Sigmoid colon (tissue), 4 donors: ENCODE results near the gene DCAF7.

Experiments used
- CTCF ChIP-seq, 4 experiments: fragments of 450-650 bp in 3 of 4; fragments of 200-600 bp in 1 of 4; IDR thresholded peaks; one replicate each; pipeline ENCODE4 v1.5.1; 2016 to 2019; ENCODE audit warnings: antibody characterized with exemption in 4 of 4, mild to moderate bottlenecking in 3 of 4, moderate library complexity in 2 of 4
- EP300 ChIP-seq, 4 donors: sonication (generic); formaldehyde crosslinking; IDR thresholded peaks; one replicate each; pipeline ENCODE4 v1.6.1; 2017; ENCODE audit warnings: antibody characterized with exemption in 4 of 4
- POLR2A ChIP-seq, 2 donors: fragments of 450-650 bp; IDR thresholded peaks; one replicate each; pipeline ENCODE4 v1.6.1; 2016; ENCODE audit warnings: antibody characterized with exemption in 2 of 2, mild to moderate bottlenecking in 2 of 2, moderate library complexity in 2 of 2

- TF ChIP-seq POLR2A (IDR thresholded peaks at IDR 0.05) (no peak), CTCF (IDR thresholded peaks at IDR 0.05) (no peak), EP300 (IDR thresholded peaks at IDR 0.05) (no peak)
These were observed 89.8 kb downstream of the DCAF7 start for GRCh38 chr17:63640038-63640437.
